A549 (cell line): Measurements from ENCODE around the gene HOXB8. TPM values are rescaled to one million over a fixed set of nuclear protein-coding genes. Genes with fewer than 3 reads are reported as not detected.

ENCODE experiments used
- ATAC-seq, 2 experiments: fragments of 200-7000 bp in 1 of 2; fragments of >200 bp in 1 of 2; cut with Nextera tagmentation in 1 of 2; cut with Tn5 transposase in 1 of 2; 3 replicates each; pipeline versions ENCODE4 v1.8.0 to v1.9.1; 2018 to 2020; ENCODE audit warnings: mild to moderate bottlenecking in 1 of 2, moderate library complexity in 1 of 2
- CTCF ChIA-PET: fragments of 300-600 bp; sonication (Branson Sonifier 250); formaldehyde crosslinking; extraction: SDS; loops from one replicate; lab custom pipeline; 2021; ENCODE audit warnings: antibody characterized with exemption, inconsistent platforms; lab: Yijun Ruan, JAX
- POLR2A ChIA-PET: fragments of 350-600 bp; formaldehyde crosslinking; extraction: SDS; loops from one replicate; lab custom pipeline; 2021; ENCODE audit warnings: antibody characterized with exemption, inconsistent platforms; lab: Yijun Ruan, JAX
- DNase-seq, 2 experiments: peaks; one replicate each; pipeline versions ENCODE4 v3.0.0 to v3.0.0-alpha.2; 2011 to 2016; ENCODE audit warnings: low read depth in 1 of 2, low spot score in 1 of 2
- FAIRE-seq: peaks from 2 replicates; lab custom pipeline; 2011; peaks lifted over from hg19 to GRCh38; lab: Jason Lieb, UNC
- H3K27ac ChIP-seq, 2 experiments: fragments of >200 bp; sonication (Bioruptor Twin); formaldehyde crosslinking; 3 replicates each; pipeline ENCODE4 v1.5.1; 2016 to 2017
- H3K4me1 ChIP-seq: fragments of >200 bp; sonication (Bioruptor Twin); formaldehyde crosslinking; 3 replicates; pipeline ENCODE4 v1.6.1; 2016
- H3K4me2 ChIP-seq: fragments of >200 bp; sonication (Bioruptor Twin); formaldehyde crosslinking; 3 replicates; pipeline ENCODE4 v1.6.1; 2016
- H3K4me3 ChIP-seq: fragments of >200 bp; sonication (Bioruptor Twin); formaldehyde crosslinking; 3 replicates; pipeline ENCODE4 v1.5.1; 2016
- H3K9me3 ChIP-seq: fragments of >200 bp; sonication (Bioruptor Twin); formaldehyde crosslinking; 3 replicates; pipeline ENCODE4 v1.6.1; 2016
- BHLHE40 ChIP-seq: IDR thresholded peaks from 2 replicates; pipeline ENCODE4 v1.6.1; 2012; ENCODE audit warnings: low read depth, low read length, inconsistent platforms
- CBX8 ChIP-seq: fragments of 200-600 bp; sonication (generic); IDR thresholded peaks from 2 replicates; pipeline ENCODE4 v1.6.1; 2016
- CHD2 ChIP-seq: fragments of 150-350 bp; IDR thresholded peaks from 2 replicates; pipeline ENCODE4 v1.6.1; 2014; ENCODE audit warnings: low read length; ENCODE audit not compliant: partially characterized antibody
- EHF ChIP-seq: fragments of 250-450 bp; sonication (Bioruptor Pico); IDR thresholded peaks from 2 replicates; pipeline ENCODE4 v1.5.0; 2020; ENCODE audit warnings: mild to moderate bottlenecking
- EHMT2 ChIP-seq: fragments of 200-600 bp; sonication (generic); IDR thresholded peaks from 2 replicates; pipeline ENCODE4 v1.6.1; 2016; ENCODE audit warnings: antibody characterized with exemption, low read depth, mild to moderate bottlenecking, moderate library complexity
- ELK1 ChIP-seq: fragments of 150-350 bp; IDR thresholded peaks from 2 replicates; pipeline ENCODE4 v1.6.1; 2014; ENCODE audit warnings: low read depth, mild to moderate bottlenecking, low read length
- HES2 ChIP-seq: fragments of >200 bp; sonication (Bioruptor Twin); formaldehyde crosslinking; IDR thresholded peaks from 2 replicates; pipeline ENCODE4 v1.6.1; 2016
- HEYL ChIP-seq: fragments of 250-450 bp; sonication (Bioruptor Pico); IDR thresholded peaks from 2 replicates; pipeline ENCODE4 v1.8.0; 2021; ENCODE audit warnings: mild to moderate bottlenecking, moderate library complexity
- KDM1A ChIP-seq: fragments of 200-600 bp; sonication (generic); IDR thresholded peaks from 2 replicates; pipeline ENCODE4 v1.6.1; 2016; ENCODE audit warnings: low read depth, mild to moderate bottlenecking
- NR3C1 ChIP-seq: fragments of >200 bp; sonication (Bioruptor Twin); formaldehyde crosslinking; IDR thresholded peaks from 3 replicates; pipeline ENCODE4 v1.6.1; 2017
- POLR2AphosphoS2 ChIP-seq: conservative IDR thresholded peaks from 2 replicates; pipeline ENCODE4 v1.6.1; 2012; ENCODE audit warnings: low read length, improper control_type of control experiment, inconsistent platforms
- RAD21 ChIP-seq, 2 experiments: fragments of >200 bp in 1 of 2; sonication (Bioruptor Twin) in 1 of 2; formaldehyde crosslinking in 1 of 2; IDR thresholded peaks in 1 of 2; conservative IDR thresholded peaks in 1 of 2; 2 replicates in 1 of 2; 3 replicates in 1 of 2; pipeline ENCODE4 v1.6.1; 2012 to 2018; ENCODE audit warnings: inconsistent platforms in 1 of 2
- RARB ChIP-seq: fragments of 250-450 bp; sonication (Bioruptor Pico); IDR thresholded peaks from 2 replicates; pipeline ENCODE4 v1.8.0; 2021; ENCODE audit warnings: mild to moderate bottlenecking, moderate library complexity
- RFX5 ChIP-seq: fragments of 450-650 bp; IDR thresholded peaks from 2 replicates; pipeline ENCODE4 v1.7.1; 2014; ENCODE audit warnings: antibody characterized with exemption, mild to moderate bottlenecking, moderate library complexity
- RNF2 ChIP-seq: fragments of 200-600 bp; sonication (generic); IDR thresholded peaks from 2 replicates; pipeline ENCODE4 v1.6.1; 2016; ENCODE audit warnings: low read depth, mild to moderate bottlenecking, antibody characterized with exemption, moderate library complexity, borderline replicate concordance
- TFCP2L1 ChIP-seq: fragments of 250-450 bp; sonication (Bioruptor Pico); IDR thresholded peaks from 2 replicates; pipeline ENCODE4 v1.5.0; 2021; ENCODE audit warnings: mild to moderate bottlenecking
- TP53 ChIP-seq: fragments of 250-450 bp; sonication (Bioruptor Pico); IDR thresholded peaks from 2 replicates; pipeline ENCODE4 v1.5.0; 2021; ENCODE audit warnings: mild to moderate bottlenecking, moderate library complexity
- USF2 ChIP-seq: fragments of 450-650 bp; IDR thresholded peaks from 2 replicates; pipeline ENCODE4 v1.6.1; 2014; ENCODE audit warnings: antibody characterized with exemption
- ZFP36 ChIP-seq: fragments of 450-650 bp; IDR thresholded peaks from 2 replicates; pipeline ENCODE4 v1.6.1; 2014; ENCODE audit warnings: borderline replicate concordance; ENCODE audit not compliant: partially characterized antibody
- ZNF302 ChIP-seq: fragments of 250-450 bp; sonication (Bioruptor Pico); IDR thresholded peaks from 2 replicates; pipeline ENCODE4 v1.9.0; 2021; ENCODE audit warnings: inconsistent platforms, mild to moderate bottlenecking, moderate library complexity
- ZSCAN20 ChIP-seq: fragments of 250-450 bp; sonication (Bioruptor Pico); IDR thresholded peaks from 2 replicates; pipeline ENCODE4 v1.8.0; 2022; ENCODE audit warnings: mild to moderate bottlenecking, moderate library complexity
- WGBS: methylation state at CpG from one replicate; pipeline ENCODE4 v1.1.6; 2017; ENCODE audit errors: missing lambda C conversion rate; 5-methylcytosine and 5-hydroxymethylcytosine counted together
- polyA plus RNA-seq, 4 experiments: library from polyadenylated mRNA; depleted of rRNA in 3 of 4; stranded (reverse); fragments of >200 nt; fragmentation: RNase III in 1 of 4; extraction: RNeasy Plus Mini Kit Qiagen cat#74134 plus additional on column Dnase treatment in 1 of 4; gene quantifications; 2 replicates in 3 of 4; 3 replicates in 1 of 4; pipeline ENCODE4 v1.2.3, GENCODE V29; 2011 to 2017
- TF ChIP-seq, protein P1 (sequence below): fragments of >200 bp; sonication (Bioruptor Twin); formaldehyde crosslinking; IDR thresholded peaks from 3 replicates; pipeline ENCODE4 v1.6.1; 2016
- TF ChIP-seq, protein P2 (sequence below): fragments of 250-450 bp; sonication (Bioruptor Pico); IDR thresholded peaks from 2 replicates; pipeline ENCODE4 v1.5.0; 2021; ENCODE audit warnings: mild to moderate bottlenecking, moderate library complexity, borderline replicate concordance
- TF ChIP-seq, protein P3 (sequence below): IDR thresholded peaks from 2 replicates; pipeline ENCODE4 v1.6.1; 2012

Gene HOXB8
- polyA plus RNA-seq, 2 of the 4 experiments (the other 2 are of a cell fraction): 5.8 to 11.1 TPM

DNA sequence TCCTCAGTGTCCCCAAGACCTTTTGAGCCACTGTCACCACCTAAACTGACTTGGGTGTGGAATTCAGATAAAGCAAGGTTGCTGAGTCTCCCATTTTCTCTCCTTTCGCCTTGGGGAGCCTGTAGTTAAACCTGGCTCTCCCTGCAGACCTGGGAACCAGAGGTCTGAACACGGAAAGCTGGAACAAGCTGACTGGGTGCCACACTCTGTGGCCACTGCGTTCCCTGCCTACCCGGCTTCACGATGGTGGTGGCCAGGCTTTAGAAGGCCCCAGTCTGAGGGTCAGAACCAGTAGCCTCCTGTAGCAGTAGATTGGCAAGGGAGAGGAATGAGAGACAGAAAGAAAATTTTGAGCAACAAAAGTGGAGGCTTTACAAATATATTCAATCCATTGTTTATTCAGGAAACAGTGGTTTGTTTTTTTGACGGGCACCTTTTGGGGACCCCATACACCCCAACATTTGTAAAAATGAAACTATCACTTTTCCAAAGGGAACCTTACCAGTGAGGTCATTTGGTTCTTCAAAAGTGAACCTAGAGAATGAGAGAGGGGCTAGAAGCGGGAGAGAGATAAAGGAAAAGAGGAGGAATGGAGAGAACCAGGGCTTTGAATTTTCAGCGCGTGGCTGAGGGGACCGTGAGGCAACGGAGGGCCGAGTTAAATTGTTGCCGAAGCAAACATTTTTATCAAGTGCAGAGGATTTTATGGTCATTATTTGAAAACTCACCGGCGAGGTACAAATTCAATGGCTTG is 1.8 kb upstream of the HOXB8 start:
- CTCF ChIA-PET: interaction anchor here (0.7 to 9.7 kb wide), 34 partner anchors 8 to 590 kb away, joined by 3 to 84 read pairs (median 8); partner anchors contain the start of gene HOXB7
- DNase-seq (no peak), ATAC-seq (no peak), FAIRE-seq (no peak)
- no peak overlapping the region for H3K4me2 ChIP-seq
- POLR2A ChIA-PET: interaction anchor here (0.6 kb wide), 1 partner anchor 486 kb away, joined by 5 read pairs; no protein-coding TSS in a partner anchor
- H3K9me3 ChIP-seq: no peaks in the 10 kb centered on the region
- H3K4me1 ChIP-seq: peaks cover 12% of the 10 kb centered on the region
- WGBS: 80% methylated on average over 15 of the region's 15 CpGs
- TF ChIP-seq RFX5 (no peak), ELK1 (no peak), EHF (CRISPR knock-in tag) (no peak), ZFP36 (no peak), CHD2 (no peak), TP53 (CRISPR knock-in tag) (no peak), ZSCAN20 (CRISPR knock-in tag) (no peak), POLR2AphosphoS2 (no peak), NR3C1 (no peak), CBX8 (no peak), RARB (no peak), USF2 (no peak)
- TF ChIP-seq, protein P1, sequence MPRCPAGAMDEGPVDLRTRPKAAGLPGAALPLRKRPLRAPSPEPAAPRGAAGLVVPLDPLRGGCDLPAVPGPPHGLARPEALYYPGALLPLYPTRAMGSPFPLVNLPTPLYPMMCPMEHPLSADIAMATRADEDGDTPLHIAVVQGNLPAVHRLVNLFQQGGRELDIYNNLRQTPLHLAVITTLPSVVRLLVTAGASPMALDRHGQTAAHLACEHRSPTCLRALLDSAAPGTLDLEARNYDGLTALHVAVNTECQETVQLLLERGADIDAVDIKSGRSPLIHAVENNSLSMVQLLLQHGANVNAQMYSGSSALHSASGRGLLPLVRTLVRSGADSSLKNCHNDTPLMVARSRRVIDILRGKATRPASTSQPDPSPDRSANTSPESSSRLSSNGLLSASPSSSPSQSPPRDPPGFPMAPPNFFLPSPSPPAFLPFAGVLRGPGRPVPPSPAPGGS: no peak
- TF ChIP-seq, protein P2, sequence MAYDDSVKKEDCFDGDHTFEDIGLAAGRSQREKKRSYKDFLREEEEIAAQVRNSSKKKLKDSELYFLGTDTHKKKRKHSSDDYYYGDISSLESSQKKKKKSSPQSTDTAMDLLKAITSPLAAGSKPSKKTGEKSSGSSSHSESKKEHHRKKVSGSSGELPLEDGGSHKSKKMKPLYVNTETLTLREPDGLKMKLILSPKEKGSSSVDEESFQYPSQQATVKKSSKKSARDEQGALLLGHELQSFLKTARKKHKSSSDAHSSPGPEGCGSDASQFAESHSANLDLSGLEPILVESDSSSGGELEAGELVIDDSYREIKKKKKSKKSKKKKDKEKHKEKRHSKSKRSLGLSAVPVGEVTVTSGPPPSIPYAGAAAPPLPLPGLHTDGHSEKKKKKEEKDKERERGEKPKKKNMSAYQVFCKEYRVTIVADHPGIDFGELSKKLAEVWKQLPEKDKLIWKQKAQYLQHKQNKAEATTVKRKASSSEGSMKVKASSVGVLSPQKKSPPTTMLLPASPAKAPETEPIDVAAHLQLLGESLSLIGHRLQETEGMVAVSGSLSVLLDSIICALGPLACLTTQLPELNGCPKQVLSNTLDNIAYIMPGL: no peak
- no peak overlapping the region for H3K4me3 ChIP-seq
- no peak overlapping the region for H3K27ac ChIP-seq

GRCh38 chr17:48615963-48616716 is 1.0 kb upstream of the HOXB8 start:
- POLR2A ChIA-PET: no interaction called here
- DNase-seq (no peak), FAIRE-seq (no peak), ATAC-seq (no peak)
- Histone ChIP-seq H3K9me3 (no peaks in the 10 kb centered on the region), H3K27ac (no peak overlapping the region), H3K4me2 (no peak overlapping the region), H3K4me3 (no peak overlapping the region), H3K4me1 (peaks cover 12% of the 10 kb centered on the region)
- CTCF ChIA-PET: interaction anchor here (0.7 to 4.8 kb wide), 12 partner anchors 15 to 590 kb away, joined by 3 to 37 read pairs (median 4); no protein-coding TSS in a partner anchor
- 75% methylated on average over 17 of the region's 17 CpGs for WGBS
- no peak for TF ChIP-seq TFCP2L1 (CRISPR knock-in tag)
- TF ChIP-seq EHF (CRISPR knock-in tag): no peak
- no peak for TF ChIP-seq RAD21 (conservative IDR thresholded peaks at IDR 0.05 in 1 of 2, IDR thresholded peaks at IDR 0.05 in 1 of 2)
- TF ChIP-seq, protein P2: no peak
- no peak for TF ChIP-seq NR3C1
- TF ChIP-seq EHMT2: no peak
- no peak for TF ChIP-seq HEYL (CRISPR knock-in tag)
- TF ChIP-seq ZNF302 (CRISPR knock-in tag): no peak
- TF ChIP-seq, protein P3, sequence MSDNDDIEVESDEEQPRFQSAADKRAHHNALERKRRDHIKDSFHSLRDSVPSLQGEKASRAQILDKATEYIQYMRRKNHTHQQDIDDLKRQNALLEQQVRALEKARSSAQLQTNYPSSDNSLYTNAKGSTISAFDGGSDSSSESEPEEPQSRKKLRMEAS: no peak
- no peak for TF ChIP-seq BHLHE40
- TF ChIP-seq RARB: no peak
- no peak for TF ChIP-seq HES2
- TF ChIP-seq RNF2: no peak
- TF ChIP-seq KDM1A: no peak
